Vagina (tissue), 2 donors: Measurements from ENCODE around the gene N4BP3.

Experiments used
- CTCF ChIP-seq, 3 experiments: fragments of 450-650 bp in 2 of 3; fragments of 200-600 bp in 1 of 3; sonication (generic) in 1 of 3; IDR thresholded peaks; one replicate each; pipeline ENCODE4 v1.5.1; 2017 to 2019; ENCODE audit warnings: antibody characterized with exemption in 3 of 3, mild to moderate bottlenecking in 2 of 3, moderate library complexity in 2 of 3
- POLR2AphosphoS5 ChIP-seq, 2 donors: sonication (generic); formaldehyde crosslinking; IDR thresholded peaks; one replicate each; pipeline ENCODE4 v1.9.0; 2017; ENCODE audit warnings: antibody characterized with exemption in 2 of 2, mild to moderate bottlenecking in 2 of 2, low read depth in 1 of 2; ENCODE audit not compliant: insufficient read depth in 1 of 2

- TF ChIP-seq POLR2AphosphoS5 (IDR thresholded peaks at IDR 0.05; ENCODE audit: insufficient read depth in 1 of 2, low read depth in 1 of 2) (no peak), CTCF (IDR thresholded peaks at IDR 0.05) (no peak)
Measured at GRCh38 chr5:178078197-178079010, 34.9 kb upstream of the N4BP3 start.
